ENCODE results near the gene INSIG1. TPM values are rescaled to one million over a fixed set of nuclear protein-coding genes. Genes with fewer than 3 reads are reported as not detected.

Gene INSIG1
- total RNA-seq, 1 donor from 2014 or later, result 9.4 TPM

GRCh38 chr7:155263051-155263450 is 34.6 kb upstream of the INSIG1 start:
- ATAC-seq, result no peak
- intact Hi-C loops (cut with DNase I), result no loop called here
- no peak for DNase-seq (ENCODE audit: missing footprints)

- DNase-seq (ENCODE audit: missing footprints) (no peak), ATAC-seq (no peak)
- intact Hi-C loops (cut with DNase I), result no loop called here
Measured at GRCh38 chr7:155263581-155264143, 34.0 kb upstream of the INSIG1 start.

- DNase-seq (ENCODE audit: missing footprints) (no peak), ATAC-seq (no peak)
- intact Hi-C loops (cut with DNase I), result no loop called here
Measured at GRCh38 chr7:155265144-155265543, 32.5 kb upstream of the INSIG1 start.

- intact Hi-C loops (cut with DNase I), result no loop called here
- ATAC-seq, result no peak
- no peak for DNase-seq (ENCODE audit: missing footprints)
Measured at GRCh38 chr7:155265961-155266360, 31.7 kb upstream of the INSIG1 start.

- DNase-seq (ENCODE audit: missing footprints), result no peak
- intact Hi-C loops (cut with DNase I), result no loop called here
- ATAC-seq, result no peak
Measured at GRCh38 chr7:155266440-155266839, 31.2 kb upstream of the INSIG1 start.

GRCh38 chr7:155267023-155267422 is 30.7 kb upstream of the INSIG1 start:
- no peak for ATAC-seq
- DNase-seq (ENCODE audit: missing footprints), result no peak
- intact Hi-C loops (cut with DNase I), result no loop called here

GRCh38 chr7:155267436-155267835 is 30.2 kb upstream of the INSIG1 start:
- DNase-seq (ENCODE audit: missing footprints), result no peak
- ATAC-seq, result no peak
- intact Hi-C loops (cut with DNase I), result no loop called here

- no peak for DNase-seq (ENCODE audit: missing footprints)
- ATAC-seq, result no peak
- intact Hi-C loops (cut with DNase I), result no loop called here
Measured at GRCh38 chr7:155268211-155268610, 29.5 kb upstream of the INSIG1 start.

GRCh38 chr7:155268921-155269650 is 28.6 kb upstream of the INSIG1 start:
- ATAC-seq (no peak), DNase-seq (ENCODE audit: missing footprints) (no peak)
- intact Hi-C loops (cut with DNase I), result no loop called here

- no peak for DNase-seq (ENCODE audit: missing footprints)
- no peak for ATAC-seq
- intact Hi-C loops (cut with DNase I), result no loop called here
Measured at GRCh38 chr7:155269766-155270585, 27.7 kb upstream of the INSIG1 start.

- intact Hi-C loops (cut with DNase I), result no loop called here
- ATAC-seq (no peak), DNase-seq (ENCODE audit: missing footprints) (no peak)
Measured at GRCh38 chr7:155270861-155271260, 26.8 kb upstream of the INSIG1 start.

GRCh38 chr7:155274633-155275355 is 22.9 kb upstream of the INSIG1 start:
- ATAC-seq (no peak), DNase-seq (ENCODE audit: missing footprints) (no peak)
- intact Hi-C loops (cut with DNase I), result no loop called here

- DNase-seq (ENCODE audit: missing footprints), result no peak
- ATAC-seq, result no peak
- intact Hi-C loops (cut with DNase I), result no loop called here
Measured at GRCh38 chr7:155276042-155276799, 21.5 kb upstream of the INSIG1 start.

- ATAC-seq (no peak), DNase-seq (ENCODE audit: missing footprints) (no peak)
- intact Hi-C loops (cut with DNase I), result no loop called here
Measured at GRCh38 chr7:155276800-155277375, 20.8 kb upstream of the INSIG1 start.

- DNase-seq (ENCODE audit: missing footprints), result no peak
- intact Hi-C loops (cut with DNase I), result no loop called here
- no peak for ATAC-seq
Measured at GRCh38 chr7:155277385-155277994, 20.2 kb upstream of the INSIG1 start.

- DNase-seq (ENCODE audit: missing footprints) (no peak), ATAC-seq (no peak)
- intact Hi-C loops (cut with DNase I), result no loop called here
Measured at GRCh38 chr7:155278921-155279320, 18.8 kb upstream of the INSIG1 start.

GRCh38 chr7:155279787-155280445 is 17.8 kb upstream of the INSIG1 start:
- DNase-seq (ENCODE audit: missing footprints) (no peak), ATAC-seq (no peak)
- intact Hi-C loops (cut with DNase I), result no loop called here

All from Right ventricle myocardium inferior (tissue), 1 donor.